ENCODE data around the gene HLA-DRB5. TPM values are rescaled to one million over a fixed set of nuclear protein-coding genes. Genes with fewer than 3 reads are reported as not detected.

The HLA-DRB5 gene
- polyA plus RNA-seq, 1 donor (not counting 4 experiments of a cell fraction or from before 2014, with no cell fraction given), result not detected

GRCh38 chr6:32501016-32501415 lies 29.1 kb downstream of the HLA-DRB5 start:
- no peaks in the 10 kb centered on the region for H3K27me3 ChIP-seq (ENCODE audit: control insufficient read depth, extremely low read depth, insufficient read depth, low read length)
- FAIRE-seq (no peak), DNase-seq (ENCODE audit: low read depth, low spot score) (no peak)
- H2AFZ ChIP-seq (ENCODE audit: control insufficient read depth, low read length), result no peak overlapping the region
- H4K20me1 ChIP-seq (ENCODE audit: control insufficient read depth, extremely low read depth, insufficient read depth, low read length), result no peaks in the 10 kb centered on the region
- no peaks in the 10 kb centered on the region for H3K9me1 ChIP-seq (ENCODE audit: control insufficient read depth, extremely low read depth, insufficient read depth, low read length)
- H3K9me3 ChIP-seq (ENCODE audit: control insufficient read depth, low read depth, low read length), result no peaks in the 10 kb centered on the region
- no peak overlapping the region for H3K4me2 ChIP-seq (ENCODE audit: control insufficient read depth, extremely low read depth, insufficient read depth, low read depth, low read length)
- no peaks in the 10 kb centered on the region for H3K4me1 ChIP-seq (ENCODE audit: control insufficient read depth, extremely low read depth, insufficient read depth, low read length)
- H3K36me3 ChIP-seq (ENCODE audit: control insufficient read depth in 2 of 2, extremely low read depth in 1 of 2, insufficient read depth in 2 of 2, low read length in 2 of 2), result no peaks in the 10 kb centered on the region
- TF ChIP-seq CTCF (optimal IDR thresholded peaks at IDR 0.05 in 1 of 3, IDR thresholded peaks at IDR 0.05 in 1 of 3, conservative IDR thresholded peaks at IDR 0.05 in 1 of 3; ENCODE audit: extremely low read depth in 1 of 3, insufficient read depth in 2 of 3, low read length in 3 of 3) (no peak), EZH2 (IDR thresholded peaks at IDR 0.05; ENCODE audit: low read length) (no peak)
- dilution Hi-C loops (cut with MboI; ENCODE audit: extremely low pct_ligation_motif_present, low sequenced_read_pairs), result no loop called here
- H3K9ac ChIP-seq (ENCODE audit: control insufficient read depth, extremely low read depth, insufficient read depth, low read length), result no peak overlapping the region
- H3K4me3 ChIP-seq (ENCODE audit: control insufficient read depth in 2 of 3, extremely low read depth in 1 of 3, insufficient read depth in 2 of 3, low read depth in 1 of 3, low read length in 3 of 3), result no peak overlapping the region
- no peak overlapping the region for H3K27ac ChIP-seq (ENCODE audit: control insufficient read depth, insufficient read depth, low read length)
- H3K79me2 ChIP-seq (ENCODE audit: control insufficient read depth, insufficient read depth, low read length), result no peaks in the 10 kb centered on the region

- no peak for FAIRE-seq
- Histone ChIP-seq H3K36me3 (ENCODE audit: control insufficient read depth in 2 of 2, extremely low read depth in 1 of 2, insufficient read depth in 2 of 2, low read length in 2 of 2) (no peaks in the 10 kb centered on the region), H3K9ac (ENCODE audit: control insufficient read depth, extremely low read depth, insufficient read depth, low read length) (no peak overlapping the region), H3K4me3 (ENCODE audit: control insufficient read depth in 2 of 3, extremely low read depth in 1 of 3, insufficient read depth in 2 of 3, low read depth in 1 of 3, low read length in 3 of 3) (no peak overlapping the region), H3K9me3 (ENCODE audit: control insufficient read depth, low read depth, low read length) (no peaks in the 10 kb centered on the region), H2AFZ (ENCODE audit: control insufficient read depth, low read length) (no peak overlapping the region), H3K4me2 (ENCODE audit: control insufficient read depth, extremely low read depth, insufficient read depth, low read depth, low read length) (no peak overlapping the region), H3K27me3 (ENCODE audit: control insufficient read depth, extremely low read depth, insufficient read depth, low read length) (no peaks in the 10 kb centered on the region), H3K4me1 (ENCODE audit: control insufficient read depth, extremely low read depth, insufficient read depth, low read length) (no peaks in the 10 kb centered on the region), H3K27ac (ENCODE audit: control insufficient read depth, insufficient read depth, low read length) (no peak overlapping the region), H3K9me1 (ENCODE audit: control insufficient read depth, extremely low read depth, insufficient read depth, low read length) (no peaks in the 10 kb centered on the region), H4K20me1 (ENCODE audit: control insufficient read depth, extremely low read depth, insufficient read depth, low read length) (no peaks in the 10 kb centered on the region), H3K79me2 (ENCODE audit: control insufficient read depth, insufficient read depth, low read length) (no peaks in the 10 kb centered on the region)
- TF ChIP-seq EZH2 (IDR thresholded peaks at IDR 0.05; ENCODE audit: low read length), result no peak
- TF ChIP-seq CTCF (optimal IDR thresholded peaks at IDR 0.05 in 1 of 3, IDR thresholded peaks at IDR 0.05 in 1 of 3, conservative IDR thresholded peaks at IDR 0.05 in 1 of 3; ENCODE audit: extremely low read depth in 1 of 3, insufficient read depth in 2 of 3, low read length in 3 of 3), result no peak
- no peak for DNase-seq (ENCODE audit: low read depth, low spot score)
- dilution Hi-C loops (cut with MboI; ENCODE audit: extremely low pct_ligation_motif_present, low sequenced_read_pairs), result no loop called here
Measured at GRCh38 chr6:32492351-32492750, 37.7 kb downstream of the HLA-DRB5 start.
